Inflammatory macrophage treated with lipopolysaccharide for 4 hours (primary cell): ENCODE measurements around the gene CIB4.

Experiments
- DNase-seq: peaks from one replicate; pipeline ENCODE4 v3.0.0-alpha.2; 2020

CIB4 gene

GRCh38 chr2:26640781-26641564, at the start of gene CIB4:
TSS of gene CIB4 (minus strand) at chr2:26641366. CDS start at chr2:26641314, 52 bp downstream.
- DNase-seq = no peak

GRCh38 chr2:26687801-26688200, 46.6 kb upstream of the CIB4 start:
- no peak for DNase-seq

GRCh38 chr2:26687328-26687727, 46.2 kb upstream of the CIB4 start:
- DNase-seq = no peak

- DNase-seq = no peak
Observed at GRCh38 chr2:26685989-26686839, 45.0 kb upstream of the CIB4 start.

GRCh38 chr2:26685341-26685740, 44.2 kb upstream of the CIB4 start:
- DNase-seq = no peak

GRCh38 chr2:26683583-26683982, 42.4 kb upstream of the CIB4 start:
- DNase-seq = no peak

GRCh38 chr2:26682155-26682554, 41.0 kb upstream of the CIB4 start:
- DNase-seq = no peak

- DNase-seq = no peak
Observed at GRCh38 chr2:26681656-26682055, 40.5 kb upstream of the CIB4 start.

- peak; percentile 64 for DNase-seq
Observed at GRCh38 chr2:26679867-26680266, 38.7 kb upstream of the CIB4 start.

GRCh38 chr2:26678035-26678434, 36.9 kb upstream of the CIB4 start:
- DNase-seq = no peak

GRCh38 chr2:26675651-26676255, 34.6 kb upstream of the CIB4 start:
- no peak for DNase-seq

GRCh38 chr2:26674771-26675170, 33.6 kb upstream of the CIB4 start:
- DNase-seq = no peak

GRCh38 chr2:26674002-26674751, 33.0 kb upstream of the CIB4 start:
- DNase-seq = no peak

GRCh38 chr2:26672818-26673393, 31.7 kb upstream of the CIB4 start:
- no peak for DNase-seq

- no peak for DNase-seq
Observed at GRCh38 chr2:26672112-26672817, 31.1 kb upstream of the CIB4 start.

- DNase-seq = no peak
Observed at GRCh38 chr2:26671691-26672090, 30.5 kb upstream of the CIB4 start.

- no peak for DNase-seq
Observed at GRCh38 chr2:26670931-26671460, 29.8 kb upstream of the CIB4 start.

GRCh38 chr2:26670171-26670570, 29.0 kb upstream of the CIB4 start:
- DNase-seq = no peak

GRCh38 chr2:26668856-26669750, 27.9 kb upstream of the CIB4 start:
- no peak for DNase-seq

GRCh38 chr2:26668041-26668440, 26.9 kb upstream of the CIB4 start:
- DNase-seq = no peak

- no peak for DNase-seq
Observed at GRCh38 chr2:26666671-26667070, 25.5 kb upstream of the CIB4 start.
